Measurements from ENCODE around the gene ORC1. TPM values are rescaled to one million over a fixed set of nuclear protein-coding genes. Genes with fewer than 3 reads are reported as not detected.

Gene ORC1
- total and polyA plus RNA-seq, 2 of the 8 experiments (the other 6 are each of a cell fraction or from before 2014, with no cell fraction given), result 36.9 to 49.0 TPM

DNA sequence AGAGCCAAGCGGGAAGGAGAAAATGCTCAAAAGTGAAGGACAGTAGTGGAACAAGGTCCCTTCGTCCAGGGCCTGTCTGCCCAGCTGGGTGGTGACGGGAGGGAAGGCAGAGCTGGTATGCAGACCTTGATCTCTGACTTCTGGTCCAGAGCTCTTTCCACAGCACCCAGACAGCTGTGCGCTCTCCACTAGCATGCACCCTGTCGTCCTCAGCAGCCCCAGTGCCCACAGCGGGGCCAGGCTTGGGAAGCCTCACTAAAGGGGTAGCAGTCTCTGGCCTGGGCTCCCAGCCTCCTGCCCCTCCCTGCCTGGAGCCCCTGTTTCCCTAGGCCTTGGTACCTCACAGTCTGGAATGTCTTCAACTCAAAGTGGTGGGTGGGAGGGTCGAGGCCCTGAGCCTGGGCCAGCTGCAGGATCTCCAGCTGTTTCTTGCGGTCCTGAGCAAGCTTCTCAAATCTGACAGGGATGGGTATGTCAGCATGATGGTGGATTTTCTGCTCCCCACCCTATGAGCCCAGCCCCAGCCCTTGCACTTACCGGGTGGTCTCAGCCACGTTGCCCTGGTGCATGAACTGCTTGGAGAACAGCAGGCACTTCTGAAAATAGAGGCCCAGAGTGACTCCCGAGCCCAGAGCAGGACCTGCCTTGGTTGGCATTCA is 48.2 kb downstream of the ORC1 start:
- Histone ChIP-seq H2AFZ (ENCODE audit: low read length) (no peak overlapping the region), H2BK15ac (ENCODE audit: low read length) (no peak overlapping the region), H2AK5ac (ENCODE audit: low read depth, low read length) (no peak overlapping the region), H4K8ac (ENCODE audit: extremely low read depth, insufficient read depth, low read length) (no peak overlapping the region), H2BK12ac (ENCODE audit: low read depth, low read length) (no peak overlapping the region), H3K23me2 (ENCODE audit: low read depth, low read length) (no peaks in the 10 kb centered on the region), H3K18ac (ENCODE audit: extremely low read depth, low read length) (no peak overlapping the region), H3K27ac (ENCODE audit: low read depth, low read length) (no peak overlapping the region), H3K27me3 (replicated peaks in 1 of 4; ENCODE audit: control insufficient read depth in 3 of 4, extremely low read depth in 1 of 4, insufficient read depth in 3 of 4, low read length in 3 of 4) (no peaks in the 10 kb centered on the region), H3K79me1 (ENCODE audit: low read depth, low read length) (no peaks in the 10 kb centered on the region), H2BK20ac (ENCODE audit: low read length) (no peak overlapping the region), H3K4me1 (replicated peaks in 1 of 4; ENCODE audit: control insufficient read depth in 3 of 4, insufficient read depth in 4 of 4, low read length in 3 of 4) (peaks cover 0 to 8% (median 2%) of the 10 kb centered on the region in 4 experiments; a peak in 4 of 7 replicates), H3K9ac (replicated peaks in 1 of 4; ENCODE audit: extremely low read depth in 1 of 4, low read depth in 3 of 4, low read length in 3 of 4) (no peak overlapping the region), H4K91ac (replicated peaks; ENCODE audit: insufficient read length, low read length) (no peak overlapping the region), H4K5ac (ENCODE audit: insufficient read length, low read depth, low read length) (no peak overlapping the region), H3K4me2 (ENCODE audit: insufficient read depth in 1 of 2, low read depth in 2 of 2, low read length in 2 of 2) (no peak overlapping the region), H4K20me1 (replicated peaks in 1 of 2; ENCODE audit: control insufficient read depth in 1 of 2, insufficient read depth in 2 of 2, low read length in 2 of 2) (peaks cover 3% of the 10 kb centered on the region in 2 experiments), H3K36me3 (ENCODE audit: control insufficient read depth in 2 of 4, insufficient read depth in 4 of 4, low read length in 3 of 4) (peaks cover 30 to 87% (median 70%) of the 10 kb centered on the region in 4 experiments; a peak in 7 of 8 replicates), H3K9me3 (ENCODE audit: insufficient read depth in 2 of 2, low read depth in 1 of 2, low read length in 1 of 2) (no peaks in the 10 kb centered on the region), H3K14ac (ENCODE audit: insufficient read length) (no peak overlapping the region), H3K79me2 (ENCODE audit: control insufficient read depth in 1 of 2, insufficient read depth in 2 of 2, low read length in 2 of 2) (no peaks in the 10 kb centered on the region), H3K56ac (replicated peaks; ENCODE audit: insufficient read length, low read depth, low read length) (no peak overlapping the region), H2BK5ac (ENCODE audit: low read depth, low read length) (no peak overlapping the region), H2BK120ac (replicated peaks; ENCODE audit: low read depth, low read length) (no peak overlapping the region), H3K4ac (replicated peaks; ENCODE audit: insufficient read length, low read depth, low read length) (no peak overlapping the region), H3K4me3 (ENCODE audit: extremely low read depth in 1 of 4, insufficient read depth in 2 of 4, low read depth in 3 of 4, low read length in 4 of 4) (no peak overlapping the region), H3K23ac (ENCODE audit: insufficient read length) (no peak overlapping the region)
- FAIRE-seq (no peak), DNase-seq (ENCODE audit: low read depth in 1 of 2, low spot score in 2 of 2) (no peak)
- ChIA-PET CTCF (ENCODE audit: partially characterized antibody) (interaction anchor here (0.6 kb wide), 1 partner anchor 13 kb away, joined by 3 read pairs; no protein-coding TSS in a partner anchor), POLR2A (ENCODE audit: partially characterized antibody) (interaction anchor here (0.6 to 1.5 kb wide), 2 partner anchors 9 to 23 kb away, joined by 3 to 5 read pairs; no protein-coding TSS in a partner anchor)
- WGBS, 2 experiments (ENCODE audit: extremely low coverage in 1 of 2, insufficient coverage in 1 of 2, insufficient read length in 1 of 2, insufficient replicate concordance in 2 of 2, low coverage in 1 of 2, low lambda C conversion rate in 2 of 2, missing lambda C conversion rate in 1 of 2), result 89% methylated on average over 10 of the region's 11 CpGs; no CpG with 5 or more reads in 1 of the 2 experiments
- no peak for TF ChIP-seq NRF1 (IDR thresholded peaks at IDR 0.05; ENCODE audit: low read depth, low read length)
